WTC11 (cell line): Measurements from ENCODE around the gene GNLY. TPM values are rescaled to one million over a fixed set of nuclear protein-coding genes. Genes with fewer than 3 reads are reported as not detected.

Experiments used
- ATAC-seq: fragments of 200-7000 bp; cut with Tn5 transposase; 2 replicates; pipeline ENCODE4 v1.10.0; 2021; ENCODE audit warnings: mild to moderate bottlenecking, moderate library complexity
- CTCF ChIA-PET: fragments of 300-600 bp; sonication (Branson Sonifier 250); formaldehyde crosslinking; loops from one replicate; lab custom pipeline; 2021; ENCODE audit warnings: antibody characterized with exemption; lab: Charles Lee
- POLR2A ChIA-PET: fragments of 350-600 bp; sonication (Branson Sonifier 250); formaldehyde crosslinking; loops from one replicate; lab custom pipeline; 2021; ENCODE audit warnings: antibody characterized with exemption; lab: Charles Lee
- DNase-seq: peaks from one replicate; pipeline ENCODE4 v3.0.0; 2021; ENCODE audit warnings: low spot score
- H3K27ac Mint-ChIP-seq: 2 replicates; pipeline ENCODE4 v1.8.0; 2021; ENCODE audit warnings: mixed read lengths
- H3K27me3 Mint-ChIP-seq: 2 replicates; pipeline ENCODE4 v1.8.0; 2021; ENCODE audit warnings: low read depth, mild to moderate bottlenecking, moderate library complexity, mixed read lengths
- H3K36me3 Mint-ChIP-seq: 2 replicates; pipeline ENCODE4 v1.8.0; 2021; ENCODE audit warnings: mixed read lengths
- H3K4me1 Mint-ChIP-seq: 2 replicates; pipeline ENCODE4 v1.8.0; 2022; ENCODE audit warnings: mixed read lengths
- H3K4me3 Mint-ChIP-seq: 2 replicates; pipeline ENCODE4 v1.8.0; 2021; ENCODE audit warnings: mild to moderate bottlenecking, moderate library complexity, mixed read lengths
- H3K9me3 Mint-ChIP-seq: 2 replicates; pipeline ENCODE4 v1.8.0; 2021; ENCODE audit warnings: mixed read lengths
- AFF4 ChIP-seq: sonication (generic); formaldehyde crosslinking; IDR thresholded peaks from 2 replicates; pipeline ENCODE4 v1.8.1; 2023; ENCODE audit warnings: mild to moderate bottlenecking, missing genetic modification reagents, borderline replicate concordance
- CREB1 ChIP-seq: sonication (generic); formaldehyde crosslinking; IDR thresholded peaks from 2 replicates; pipeline ENCODE4 v1.8.0; 2023; ENCODE audit warnings: mild to moderate bottlenecking, missing genetic modification reagents
- ELF4 ChIP-seq: sonication (generic); formaldehyde crosslinking; IDR thresholded peaks from 2 replicates; pipeline ENCODE4 v1.8.1; 2022; ENCODE audit warnings: low read depth, mild to moderate bottlenecking, moderate library complexity, missing genetic modification reagents
- EMX1 ChIP-seq: fragments of 250-450 bp; sonication (Bioruptor Pico); IDR thresholded peaks from 2 replicates; pipeline ENCODE4 v1.8.0; 2021; ENCODE audit warnings: mild to moderate bottlenecking
- ERG ChIP-seq: fragments of 250-450 bp; sonication (Bioruptor Pico); IDR thresholded peaks from 2 replicates; pipeline ENCODE4 v1.8.0; 2021; ENCODE audit warnings: mild to moderate bottlenecking
- GABPB1 ChIP-seq: sonication (generic); formaldehyde crosslinking; IDR thresholded peaks from 2 replicates; pipeline ENCODE4 v1.8.1; 2023; ENCODE audit warnings: mild to moderate bottlenecking, missing genetic modification reagents
- MXD4 ChIP-seq: fragments of 250-450 bp; sonication (Bioruptor Pico); IDR thresholded peaks from 2 replicates; pipeline ENCODE4 v1.8.0; 2021; ENCODE audit warnings: mild to moderate bottlenecking, moderate library complexity, borderline replicate concordance
- NR3C1 ChIP-seq: sonication (generic); formaldehyde crosslinking; conservative IDR thresholded peaks from 2 replicates; pipeline ENCODE4 v1.8.1; 2023; ENCODE audit warnings: low read depth, mild to moderate bottlenecking, missing genetic modification reagents
- SMAD4 ChIP-seq: sonication (generic); formaldehyde crosslinking; IDR thresholded peaks from 2 replicates; pipeline ENCODE4 v1.8.0; 2022; ENCODE audit warnings: mild to moderate bottlenecking, missing genetic modification reagents
- STAT6 ChIP-seq: sonication (generic); formaldehyde crosslinking; conservative IDR thresholded peaks from 2 replicates; pipeline ENCODE4 v1.8.1; 2023; ENCODE audit warnings: mild to moderate bottlenecking, low read depth, missing genetic modification reagents, moderate library complexity
- TEAD4 ChIP-seq: sonication (generic); formaldehyde crosslinking; IDR thresholded peaks from 2 replicates; pipeline ENCODE4 v1.8.0; 2022; ENCODE audit warnings: mild to moderate bottlenecking, missing genetic modification reagents
- USF1 ChIP-seq: sonication (generic); formaldehyde crosslinking; IDR thresholded peaks from 2 replicates; pipeline ENCODE4 v1.8.0; 2022; ENCODE audit warnings: mild to moderate bottlenecking, missing genetic modification reagents
- ZBTB21 ChIP-seq: sonication (generic); formaldehyde crosslinking; IDR thresholded peaks from 2 replicates; pipeline ENCODE4 v1.8.1; 2023; ENCODE audit warnings: mild to moderate bottlenecking, missing genetic modification reagents, borderline replicate concordance
- ZBTB43 ChIP-seq: sonication (generic); formaldehyde crosslinking; IDR thresholded peaks from 2 replicates; pipeline ENCODE4 v1.8.1; 2023; ENCODE audit warnings: mild to moderate bottlenecking, missing genetic modification reagents
- ZNF232 ChIP-seq: sonication (generic); formaldehyde crosslinking; IDR thresholded peaks from 2 replicates; pipeline ENCODE4 v1.8.0; 2022; ENCODE audit warnings: mild to moderate bottlenecking, missing genetic modification reagents
- ZNF317 ChIP-seq: sonication (generic); formaldehyde crosslinking; IDR thresholded peaks from 2 replicates; pipeline ENCODE4 v1.8.1; 2023; ENCODE audit warnings: low read depth, mild to moderate bottlenecking, moderate library complexity, missing genetic modification reagents, borderline replicate concordance
- ZNF396 ChIP-seq: fragments of 250-450 bp; sonication (Bioruptor Pico); IDR thresholded peaks from 2 replicates; pipeline ENCODE4 v1.8.0; 2021; ENCODE audit warnings: mild to moderate bottlenecking, moderate library complexity, borderline replicate concordance
- ZNF425 ChIP-seq: fragments of 250-450 bp; sonication (Bioruptor Pico); conservative IDR thresholded peaks from 2 replicates; pipeline ENCODE4 v1.9.0; 2021; ENCODE audit warnings: mild to moderate bottlenecking
- ZSCAN18 ChIP-seq: fragments of 250-450 bp; sonication (Bioruptor Pico); IDR thresholded peaks from 2 replicates; pipeline ENCODE4 v2.1.2; 2022; ENCODE audit warnings: mild to moderate bottlenecking, moderate library complexity
- total RNA-seq: library from RNA; stranded (reverse); gene quantifications from 3 replicates; pipeline ENCODE4 v1.2.3, GENCODE V29; 2021

GNLY gene
- total RNA-seq, 1 experiment from 2014 or later = not detected

GRCh38 chr2:85652056-85652455 is 42.1 kb upstream of the GNLY start:
- Mint-ChIP-seq H3K36me3 (peaks cover 47% of the 10 kb centered on the region), H3K4me1 (peaks cover 5% of the 10 kb centered on the region), H3K4me3 (no peak overlapping the region), H3K27me3 (no peaks in the 10 kb centered on the region), H3K9me3 (no peaks in the 10 kb centered on the region), H3K27ac (no peak overlapping the region; the same call in 1 of the 2 replicates)
- ChIA-PET POLR2A (interaction anchor here (0.7 kb wide), 1 partner anchor 499 kb away, joined by 3 read pairs; no protein-coding TSS in a partner anchor), CTCF (interaction anchor here (1.4 to 2.3 kb wide), 2 partner anchors 15 to 72 kb away, joined by 3 to 19 read pairs; no protein-coding TSS in a partner anchor)
- ATAC-seq (no peak), DNase-seq (no peak)
- TF ChIP-seq ZSCAN18 (CRISPR knock-in tag) (no peak), AFF4 (no peak), STAT6 (CRISPR knock-in tag) (no peak), NR3C1 (CRISPR knock-in tag) (no peak), GABPB1 (CRISPR knock-in tag) (no peak), TEAD4 (CRISPR knock-in tag) (no peak), MXD4 (CRISPR knock-in tag) (no peak), ERG (CRISPR knock-in tag) (no peak), SMAD4 (CRISPR knock-in tag) (no peak), ZNF396 (CRISPR knock-in tag) (no peak), EMX1 (no peak), ZBTB43 (CRISPR knock-in tag) (no peak), USF1 (CRISPR knock-in tag) (no peak), ZNF232 (CRISPR knock-in tag) (no peak), ELF4 (no peak), CREB1 (CRISPR knock-in tag) (no peak), ZNF425 (CRISPR knock-in tag) (no peak), ZBTB21 (CRISPR knock-in tag) (no peak), ZNF317 (CRISPR knock-in tag) (no peak)
